K562 treated with DMSO at 1 percent for 4 hours (cell line): Measurements from ENCODE around the gene KLHDC1. TPM values are rescaled to one million over a fixed set of nuclear protein-coding genes. Genes with fewer than 3 reads are reported as not detected.

Experiments used
- total RNA-seq: library from RNA; unstranded; fragments of 300-600 nt; gene quantifications from 2 replicates; pipeline ENCODE4 v1.2.3, GENCODE V29; 2022; ENCODE audit not compliant: insufficient read depth

The KLHDC1 gene, protein sequence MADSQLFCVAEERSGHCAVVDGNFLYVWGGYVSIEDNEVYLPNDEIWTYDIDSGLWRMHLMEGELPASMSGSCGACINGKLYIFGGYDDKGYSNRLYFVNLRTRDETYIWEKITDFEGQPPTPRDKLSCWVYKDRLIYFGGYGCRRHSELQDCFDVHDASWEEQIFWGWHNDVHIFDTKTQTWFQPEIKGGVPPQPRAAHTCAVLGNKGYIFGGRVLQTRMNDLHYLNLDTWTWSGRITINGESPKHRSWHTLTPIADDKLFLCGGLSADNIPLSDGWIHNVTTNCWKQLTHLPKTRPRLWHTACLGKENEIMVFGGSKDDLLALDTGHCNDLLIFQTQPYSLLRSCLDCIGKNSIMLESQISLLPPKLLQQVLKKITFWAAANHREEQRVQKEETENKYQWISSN
- 0.44 TPM in 1 of 2 replicates, not detected in the other for total RNA-seq

DNA sequence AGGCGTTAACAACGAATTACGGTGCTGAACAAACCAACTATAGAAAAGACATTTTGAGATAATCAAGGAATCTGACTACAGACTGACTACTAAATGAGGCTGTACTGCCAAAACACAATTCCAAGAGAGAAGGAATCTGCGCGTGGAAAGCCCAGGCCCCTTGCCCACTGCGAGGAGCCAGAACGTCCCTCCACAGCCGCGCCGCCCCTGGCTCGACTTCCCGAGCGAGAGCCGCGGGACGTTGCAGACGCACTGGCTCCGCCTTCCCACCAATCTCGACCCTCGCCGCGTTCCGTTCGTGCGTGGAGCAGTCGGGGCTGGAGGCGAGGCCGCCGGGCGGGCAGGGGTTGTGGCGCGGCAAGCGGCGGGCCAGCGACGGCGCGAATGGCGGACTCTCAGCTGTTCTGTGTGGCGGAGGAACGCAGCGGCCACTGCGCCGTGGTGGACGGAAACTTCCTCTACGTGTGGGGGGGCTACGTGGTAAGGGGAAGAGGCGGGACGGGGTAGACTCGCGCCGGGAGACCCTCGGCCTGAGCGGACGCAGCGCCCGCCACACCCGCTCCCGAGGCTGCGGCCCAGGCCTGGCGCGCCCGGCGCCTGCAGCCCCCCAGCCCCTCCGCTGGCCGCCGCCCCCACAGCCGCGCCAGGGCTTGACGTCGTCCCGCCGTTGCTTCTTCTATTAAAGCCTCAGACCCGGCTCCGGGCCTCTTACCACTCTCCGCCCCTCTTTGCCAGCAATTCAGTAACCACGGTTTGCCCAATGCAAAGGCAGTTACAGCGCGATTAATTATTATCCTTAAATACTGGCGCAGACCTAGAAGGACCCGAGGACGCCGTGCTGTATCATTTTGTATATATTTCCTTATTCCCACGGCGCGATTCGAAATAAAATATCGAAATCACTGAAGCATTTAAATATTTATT is at the start of gene KLHDC1:
Gene KLHDC1 (plus strand): TSS at position 310 of the 924 bp plus-strand sequence. CDS start 75 bp downstream, at position 385.

GRCh38 chr14:49687942-49688700 is 4.8 kb upstream of the KLHDC1 start, which contains the start of gene POLE2:
Gene POLE2 (minus strand): TSS chr14:49688214. CDS start chr14:49688203, 11 bp downstream.

GRCh38 chr14:49767571-49768300 is 74.8 kb downstream of the KLHDC1 start, which contains the start of gene KLHDC2:
Gene KLHDC2 (plus strand): TSS chr14:49768153. CDS start chr14:49768469, 316 bp downstream.

Other genes starting within 250 kb of the KLHDC1 start
- 7,042 and 9,492 TPM in 2 replicates for gene RPS29, start 106.7 kb upstream of the KLHDC1 start, total RNA-seq
- 21.2 and 27.9 TPM in 2 replicates for gene LRR1, start 94.2 kb upstream of the KLHDC1 start, total RNA-seq
- 176 and 178 TPM in 2 replicates for gene RPL36AL, start 72.5 kb upstream of the KLHDC1 start, total RNA-seq
- gene MGAT2, start 72.3 kb upstream of the KLHDC1 start, total RNA-seq = 21.0 and 23.1 TPM in 2 replicates
- gene DNAAF2, start 57.9 kb upstream of the KLHDC1 start, total RNA-seq = 3.4 and 4.6 TPM in 2 replicates
- gene POLE2, start 4.9 kb upstream of the KLHDC1 start, total RNA-seq = 9.5 and 14.5 TPM in 2 replicates
- gene KLHDC2, start 75.0 kb downstream of the KLHDC1 start, total RNA-seq = 28.5 and 36.8 TPM in 2 replicates
- 11.8 and 17.3 TPM in 2 replicates for gene NEMF, start 159.7 kb downstream of the KLHDC1 start, total RNA-seq
- 24.5 and 27.0 TPM in 2 replicates for gene ARF6, start 200.0 kb downstream of the KLHDC1 start, total RNA-seq